ENCODE results near the gene GNAO1.

GRCh38 chr16:56350491-56351405 is 159.5 kb downstream of the GNAO1 start:
- TF ChIP-seq GATA2 (IDR thresholded peaks at IDR 0.05; ENCODE audit: low read depth, low read length) = no peak
- TF ChIP-seq GATA3 (IDR thresholded peaks at IDR 0.05; ENCODE audit: low read depth, low read length) = no peak
